OCI-LY1 (cell line): ENCODE results near the gene GLRA2.

ENCODE experiments used
- CTCF ChIP-seq: fragments of 200-600 bp; sonication (generic), shearing (Covaris generic); IDR thresholded peaks from 2 replicates; pipeline ENCODE4 v1.5.1; 2017; ENCODE audit warnings: mild to moderate bottlenecking, antibody characterized with exemption, low read length, moderate library complexity, mixed read lengths
- EZH2 ChIP-seq: fragments of 200-600 bp; sonication (generic), shearing (Covaris generic); IDR thresholded peaks from 2 replicates; pipeline ENCODE4 v1.8.0; 2017; ENCODE audit warnings: borderline replicate concordance, mixed run types, mild to moderate bottlenecking, antibody characterized with exemption, low read length, moderate library complexity, mixed read lengths

DNA sequence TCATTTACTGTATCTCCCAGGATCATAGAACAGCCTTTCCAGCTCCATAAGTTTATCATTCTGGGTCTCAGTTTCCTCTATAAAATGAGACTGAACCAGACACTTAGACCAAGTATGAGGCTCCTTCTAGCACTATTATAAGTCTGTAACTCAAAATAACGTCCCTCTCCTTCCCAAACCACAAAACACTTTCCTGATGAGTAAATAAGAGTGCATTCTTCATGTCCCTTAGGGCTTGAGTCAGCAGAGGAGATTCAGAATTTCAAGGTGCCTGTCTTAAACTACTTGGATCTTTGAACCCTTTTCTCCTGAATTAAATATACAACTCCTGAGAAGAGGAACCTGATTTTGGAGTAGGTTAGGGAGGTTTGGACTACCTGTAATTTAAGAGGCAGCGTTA lies 62.6 kb downstream of the GLRA2 start:
- TF ChIP-seq CTCF: no peak
- TF ChIP-seq EZH2: no peak
